B cell (primary cell): ENCODE results near the gene EXOC1. TPM values are rescaled to one million over a fixed set of nuclear protein-coding genes. Genes with fewer than 3 reads are reported as not detected.

ENCODE experiments used
- ATAC-seq: fragments of 200-7000 bp; cut with Tn5 transposase; one replicate; pipeline ENCODE4 v1.10.0; 2021; ENCODE audit warnings: low read depth, mild to moderate bottlenecking, moderate number of reproducible peaks, moderate library complexity
- CTCF ChIA-PET: fragments of 350-600 bp; sonication (Branson Sonifier 250); formaldehyde crosslinking; loops from one replicate; lab custom pipeline; 2021; ENCODE audit warnings: antibody characterized with exemption, inconsistent platforms; lab: Charles Lee
- POLR2A ChIA-PET: fragments of 350-600 bp; sonication (Branson Sonifier 250); formaldehyde crosslinking; loops from one replicate; lab custom pipeline; 2021; ENCODE audit warnings: antibody characterized with exemption; lab: Charles Lee
- DNase-seq: peaks from one replicate; pipeline ENCODE4 v3.0.0; 2013
- H2AFZ ChIP-seq: 2 replicates; pipeline ENCODE4 v1.6.1; 2012; ENCODE audit warnings: mild to moderate bottlenecking, low read depth, low read length; ENCODE audit not compliant: insufficient read depth, poor library complexity, severe bottlenecking
- H3K27ac ChIP-seq, 2 donors: 1 replicate in 1 of 2; 2 replicates in 1 of 2; pipeline ENCODE4 v1.5.1; 2012 to 2013; ENCODE audit warnings: low read length in 2 of 2, mild to moderate bottlenecking in 2 of 2, moderate library complexity in 1 of 2
- H3K27me3 ChIP-seq, 4 experiments: fragments of 200-600 bp in 1 of 4; sonication (generic) in 1 of 4; replicated peaks in 1 of 4; 1 replicate in 2 of 4; 2 replicates in 2 of 4; pipeline versions ENCODE4 v1.6.1 to v1.7.0; 2013 to 2016; ENCODE audit warnings: low read length in 3 of 4, mild to moderate bottlenecking in 2 of 4, mixed read lengths in 1 of 4, moderate library complexity in 1 of 4; ENCODE audit not compliant: insufficient read depth in 4 of 4, control insufficient read depth in 3 of 4; ENCODE audit errors: control extremely low read depth in 1 of 4
- H3K36me3 ChIP-seq, 2 experiments: replicated peaks in 1 of 2; 1 replicate in 1 of 2; 2 replicates in 1 of 2; pipeline versions ENCODE4 v1.6.1 to v1.7.1; 2013; ENCODE audit warnings: low read length in 1 of 2; ENCODE audit not compliant: insufficient read depth in 2 of 2, control insufficient read depth in 1 of 2; ENCODE audit errors: control extremely low read depth in 1 of 2, extremely low read depth in 1 of 2
- H3K4me1 ChIP-seq, 2 donors: fragments of 200-600 bp in 1 of 2; sonication (generic) in 1 of 2; 1 replicate in 1 of 2; 2 replicates in 1 of 2; pipeline versions ENCODE4 v1.5.1 to v1.6.1; 2013 to 2017; ENCODE audit warnings: low read length in 2 of 2; ENCODE audit not compliant: control insufficient read depth in 2 of 2, insufficient read depth in 2 of 2
- H3K4me2 ChIP-seq: replicated peaks from 2 replicates; pipeline ENCODE3; 2012; ENCODE audit warnings: mild to moderate bottlenecking, low read depth, low read length; ENCODE audit not compliant: poor library complexity, severe bottlenecking
- H3K4me3 ChIP-seq, 5 experiments: fragments of 200-600 bp in 1 of 5; sonication (generic) in 1 of 5; 1 replicate in 3 of 5; 2 replicates in 2 of 5; pipeline versions ENCODE4 v1.5.1 to v1.7.0; 2011 to 2016; ENCODE audit warnings: low read length in 4 of 5, mild to moderate bottlenecking in 4 of 5, low read depth in 2 of 5, control low read depth in 1 of 5, moderate library complexity in 1 of 5; ENCODE audit not compliant: insufficient read depth in 1 of 5; ENCODE audit errors: control extremely low read depth in 1 of 5, extremely low read depth in 1 of 5
- H3K79me2 ChIP-seq: fragments of 200-600 bp; sonication (generic); one replicate; pipeline ENCODE4 v1.6.0; 2016; ENCODE audit warnings: low read length; ENCODE audit not compliant: control insufficient read depth, insufficient read depth
- H3K9ac ChIP-seq: fragments of 200-600 bp; sonication (generic); 2 replicates; pipeline ENCODE4 v1.6.1; 2017; ENCODE audit warnings: mild to moderate bottlenecking, low read length, moderate library complexity
- H3K9me3 ChIP-seq, 3 donors: one replicate each; pipeline versions ENCODE4 v1.6.1 to v1.7.1; 2013; ENCODE audit warnings: low read length in 2 of 3; ENCODE audit not compliant: control insufficient read depth in 2 of 3, insufficient read depth in 1 of 3; ENCODE audit errors: control extremely low read depth in 1 of 3
- H4K20me1 ChIP-seq: 2 replicates; pipeline ENCODE4 v1.6.0; 2012; ENCODE audit warnings: mild to moderate bottlenecking, low read length; ENCODE audit not compliant: insufficient read depth, control insufficient read depth, poor library complexity, severe bottlenecking
- H3K27ac Mint-ChIP-seq: one replicate; pipeline ENCODE4 v1.8.0; 2021; ENCODE audit warnings: mixed read lengths
- H3K27me3 Mint-ChIP-seq: one replicate; pipeline ENCODE4 v1.8.0; 2021; ENCODE audit warnings: mixed read lengths
- H3K4me1 Mint-ChIP-seq: one replicate; pipeline ENCODE4 v1.8.0; 2021; ENCODE audit warnings: mixed read lengths
- H3K4me3 Mint-ChIP-seq: one replicate; pipeline ENCODE4 v1.8.0; 2021; ENCODE audit warnings: mixed read lengths
- H3K9me3 Mint-ChIP-seq: one replicate; pipeline ENCODE4 v1.8.0; 2022; ENCODE audit warnings: mixed read lengths; ENCODE audit not compliant: insufficient read depth
- CTCF ChIP-seq: fragments of 200-600 bp; IDR thresholded peaks from one replicate; pipeline ENCODE4 v1.8.0; 2022; ENCODE audit warnings: antibody characterized with exemption, mild to moderate bottlenecking
- EZH2 ChIP-seq: IDR thresholded peaks from 2 replicates; pipeline ENCODE4 v1.6.1; 2012; ENCODE audit warnings: borderline replicate concordance, low read depth, mild to moderate bottlenecking, moderate library complexity, low read length; ENCODE audit not compliant: insufficient read depth, poor library complexity, severe bottlenecking
- WGBS: methylation state at CpG from one replicate; pipeline ENCODE4 v1.1.5; 2013; ENCODE audit warnings: missing lambda C conversion rate; ENCODE audit not compliant: insufficient coverage; 5-methylcytosine and 5-hydroxymethylcytosine counted together
- intact Hi-C: fragments of 100-400 bp; cut with micrococcal nuclease; formaldehyde crosslinking; loops from one replicate; pipeline ENCODE4 v1.10.0; 2022
- polyA plus RNA-seq: library from polyadenylated mRNA; depleted of rRNA; stranded (reverse); fragments of >200 nt; gene quantifications from 2 replicates; pipeline ENCODE4 v1.2.3, GENCODE V29; 2012
- total RNA-seq, 2 donors: library from RNA; stranded (reverse); fragments of 120-200 nt in 1 of 2; gene quantifications; 1 replicate in 1 of 2; 2 replicates in 1 of 2; pipeline versions ENCODE4 v1.2.3 to v1.2.4, GENCODE V29; 2013 to 2022

Gene EXOC1
- total and polyA plus RNA-seq, 2 donors (not counting 1 experiment from before 2014, with no cell fraction given) = 10.0 to 42.5 TPM

- ChIA-PET CTCF (interaction anchor here (1.0 kb wide), 1 partner anchor 13 kb away, joined by 4 read pairs; no protein-coding TSS in a partner anchor), POLR2A (no interaction called here)
- Histone ChIP-seq H3K27me3 (no peaks in the 10 kb centered on the region), H3K79me2 (no peaks in the 10 kb centered on the region), H3K4me1 (no peaks in the 10 kb centered on the region), H3K9ac (no peak overlapping the region), H4K20me1 (no peaks in the 10 kb centered on the region), H3K27ac (no peak overlapping the region), H3K9me3 (no peaks in the 10 kb centered on the region), H3K4me3 (no peak overlapping the region), H2AFZ (no peak overlapping the region), H3K36me3 (peaks cover 2 to 47% of the 10 kb centered on the region in 2 experiments), H3K4me2 (no peak overlapping the region)
- H3K27ac Mint-ChIP-seq = no peak overlapping the region
- TF ChIP-seq CTCF (no peak), EZH2 (no peak)
- H3K4me3 Mint-ChIP-seq = no peak overlapping the region
- intact Hi-C loops = no loop called here
- WGBS = no CpG with 5 or more reads among the region's 3 CpGs
- ATAC-seq (no peak), DNase-seq (no peak)
- no peaks in the 10 kb centered on the region for H3K4me1 Mint-ChIP-seq
- H3K9me3 Mint-ChIP-seq = no peaks in the 10 kb centered on the region
- no peaks in the 10 kb centered on the region for H3K27me3 Mint-ChIP-seq
Observed at GRCh38 chr4:55880652-55881280, 27.3 kb downstream of the EXOC1 start.

- no CpG with 5 or more reads among the region's 2 CpGs for WGBS
- Histone ChIP-seq H4K20me1 (no peaks in the 10 kb centered on the region), H3K27ac (no peak overlapping the region), H3K9ac (no peak overlapping the region), H3K79me2 (no peaks in the 10 kb centered on the region), H3K27me3 (no peaks in the 10 kb centered on the region), H3K4me1 (no peaks in the 10 kb centered on the region), H3K4me2 (no peak overlapping the region), H3K4me3 (no peak overlapping the region), H2AFZ (no peak overlapping the region), H3K9me3 (no peaks in the 10 kb centered on the region), H3K36me3 (peaks cover 2 to 28% of the 10 kb centered on the region in 2 experiments)
- no peaks in the 10 kb centered on the region for H3K9me3 Mint-ChIP-seq
- no peaks in the 10 kb centered on the region for H3K4me1 Mint-ChIP-seq
- no peak overlapping the region for H3K27ac Mint-ChIP-seq
- ChIA-PET POLR2A (no interaction called here), CTCF (no interaction called here)
- intact Hi-C loops = no loop called here
- ATAC-seq = no peak
- DNase-seq = no peak
- no peak for TF ChIP-seq CTCF
- no peak for TF ChIP-seq EZH2
- H3K27me3 Mint-ChIP-seq = no peaks in the 10 kb centered on the region
- no peak overlapping the region for H3K4me3 Mint-ChIP-seq
Observed at GRCh38 chr4:55884093-55884850, 30.8 kb downstream of the EXOC1 start.
